Fibroblast of mammary gland (primary cell): ENCODE data around the gene CYP19A1.

ENCODE experiments used
- DNase-seq: peaks from one replicate; pipeline ENCODE4 v3.0.0-alpha.2; 2010; ENCODE audit warnings: low read depth
- H3K4me3 ChIP-seq: 2 replicates; pipeline ENCODE4 v1.5.1; 2011; ENCODE audit warnings: low read depth, mild to moderate bottlenecking, low read length, moderate library complexity; ENCODE audit not compliant: control insufficient read depth
- TF ChIP-seq, protein P1 (sequence below): conservative IDR thresholded peaks from 2 replicates; pipeline ENCODE4 v1.5.1; 2011; ENCODE audit warnings: low read depth, low read length, inconsistent platforms; ENCODE audit not compliant: control insufficient read depth, insufficient read depth

CYP19A1 gene

DNA sequence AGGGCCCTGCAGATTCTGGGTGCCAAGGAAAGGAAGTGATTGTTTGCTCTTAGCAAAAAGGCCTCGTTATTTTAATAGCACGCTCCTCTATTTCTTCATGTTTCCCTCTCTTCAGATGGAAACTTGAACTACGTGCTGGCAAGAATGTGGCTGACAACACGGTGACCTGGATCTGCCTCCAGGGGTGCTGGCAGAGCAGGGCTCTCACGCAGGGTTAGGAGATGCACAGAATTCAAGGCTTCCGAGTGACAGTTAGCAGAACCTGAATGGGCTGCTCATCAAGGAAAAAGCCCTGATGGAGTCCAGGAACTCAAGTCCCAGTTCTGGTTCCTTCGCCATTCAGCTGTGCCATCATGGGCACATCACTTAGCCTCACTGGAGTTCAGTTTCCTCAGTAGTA is 22.7 kb downstream of the CYP19A1 start:
- TF ChIP-seq, protein P1, sequence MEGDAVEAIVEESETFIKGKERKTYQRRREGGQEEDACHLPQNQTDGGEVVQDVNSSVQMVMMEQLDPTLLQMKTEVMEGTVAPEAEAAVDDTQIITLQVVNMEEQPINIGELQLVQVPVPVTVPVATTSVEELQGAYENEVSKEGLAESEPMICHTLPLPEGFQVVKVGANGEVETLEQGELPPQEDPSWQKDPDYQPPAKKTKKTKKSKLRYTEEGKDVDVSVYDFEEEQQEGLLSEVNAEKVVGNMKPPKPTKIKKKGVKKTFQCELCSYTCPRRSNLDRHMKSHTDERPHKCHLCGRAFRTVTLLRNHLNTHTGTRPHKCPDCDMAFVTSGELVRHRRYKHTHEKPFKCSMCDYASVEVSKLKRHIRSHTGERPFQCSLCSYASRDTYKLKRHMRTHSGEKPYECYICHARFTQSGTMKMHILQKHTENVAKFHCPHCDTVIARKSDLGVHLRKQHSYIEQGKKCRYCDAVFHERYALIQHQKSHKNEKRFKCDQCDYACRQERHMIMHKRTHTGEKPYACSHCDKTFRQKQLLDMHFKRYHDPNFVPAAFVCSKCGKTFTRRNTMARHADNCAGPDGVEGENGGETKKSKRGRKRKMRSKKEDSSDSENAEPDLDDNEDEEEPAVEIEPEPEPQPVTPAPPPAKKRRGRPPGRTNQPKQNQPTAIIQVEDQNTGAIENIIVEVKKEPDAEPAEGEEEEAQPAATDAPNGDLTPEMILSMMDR = no peak
- H3K4me3 ChIP-seq = no peak overlapping the region
- DNase-seq = no peak

DNA sequence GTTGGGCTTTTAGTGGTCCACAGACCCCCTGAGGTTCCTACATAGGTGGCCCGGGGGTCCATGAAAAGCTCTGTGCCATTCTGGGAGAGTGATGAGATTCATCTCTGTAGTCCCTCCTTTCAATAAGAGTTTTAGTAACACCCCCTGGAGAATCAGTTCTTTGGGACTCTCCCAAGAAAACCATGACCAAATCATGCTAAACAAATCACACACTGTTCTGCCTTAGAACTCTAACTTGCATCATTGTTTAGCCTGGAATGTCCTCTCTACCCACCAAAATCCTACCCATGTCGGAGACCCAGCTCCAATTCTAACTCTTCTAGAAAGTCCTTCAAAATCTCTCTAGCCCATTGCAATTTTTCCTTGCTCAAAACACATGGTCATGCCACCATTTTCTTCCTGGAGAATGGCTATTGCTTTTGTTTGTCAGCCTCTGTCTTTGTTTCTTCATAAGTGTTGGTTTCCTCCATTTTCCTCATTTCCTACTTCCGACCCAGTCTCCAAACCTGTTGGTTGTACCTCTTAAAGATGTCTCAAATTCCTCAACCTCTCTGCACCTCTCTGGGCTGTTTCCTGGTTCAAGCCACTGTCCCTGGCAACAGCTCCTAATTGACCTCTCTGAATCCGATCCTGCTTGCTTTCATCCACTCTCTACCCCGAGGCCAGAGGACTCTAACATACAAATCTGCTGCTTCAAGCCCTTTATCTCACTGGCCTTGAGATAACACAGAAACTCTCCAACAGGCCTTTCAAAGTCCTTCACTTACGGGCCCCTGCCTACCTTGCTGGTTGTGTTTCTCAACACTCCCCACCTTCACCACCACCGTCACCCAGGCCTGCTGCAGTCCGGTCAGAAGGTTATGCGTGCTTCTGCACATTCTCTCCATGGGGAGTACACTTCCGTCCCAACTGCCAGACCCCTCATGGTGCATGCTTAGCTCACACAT is 23.7 kb downstream of the CYP19A1 start:
- no peak overlapping the region for H3K4me3 ChIP-seq
- DNase-seq = no peak
- TF ChIP-seq, protein P1 = no peak

DNA sequence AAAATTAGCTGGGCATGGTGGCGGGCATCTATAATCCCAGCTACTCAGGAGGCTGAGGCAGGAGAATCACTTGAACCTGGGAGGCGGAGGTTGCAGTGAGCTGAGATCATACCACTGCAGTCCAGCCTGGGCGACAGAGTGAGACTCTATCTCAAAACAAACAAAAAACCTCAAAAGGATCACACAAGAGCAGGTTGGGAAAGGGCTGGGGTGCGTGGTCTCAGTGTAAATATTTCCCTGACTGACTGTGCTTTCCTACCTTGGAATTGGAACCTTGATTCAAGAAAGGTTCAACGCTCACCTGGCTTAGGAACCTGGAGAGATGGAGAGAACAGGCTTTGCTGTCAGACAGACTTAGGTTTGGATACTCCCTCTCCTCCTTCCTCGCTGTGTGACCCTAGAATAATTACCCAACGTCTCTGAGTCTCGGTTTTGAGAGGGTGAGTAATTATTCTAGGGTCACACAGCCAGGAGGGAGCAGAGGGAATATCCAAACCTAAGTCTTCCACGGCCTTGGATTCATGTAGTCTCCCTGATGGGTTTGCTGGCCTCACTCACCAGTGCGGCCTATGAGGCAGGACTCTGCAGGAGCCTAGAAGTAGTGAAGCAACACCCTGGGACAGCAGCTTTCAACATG is 24.6 kb downstream of the CYP19A1 start:
- TF ChIP-seq, protein P1 = no peak
- H3K4me3 ChIP-seq = no peak overlapping the region
- no peak for DNase-seq

DNA sequence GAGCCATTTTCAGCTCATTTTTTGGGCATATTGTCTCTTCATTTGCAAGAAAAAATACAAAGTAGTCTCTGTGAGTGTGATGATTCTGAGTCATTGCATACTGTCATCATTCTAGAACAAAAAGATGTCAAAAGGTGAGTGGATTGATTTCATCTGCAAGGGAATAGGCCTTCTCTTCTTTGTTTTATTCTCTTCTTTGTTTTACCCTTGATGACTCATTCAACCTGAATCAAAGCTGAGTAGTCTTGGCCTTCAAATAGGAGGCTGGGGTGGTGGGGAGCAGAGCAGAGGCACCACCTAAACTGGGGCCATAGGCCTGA is 25.4 kb downstream of the CYP19A1 start:
- TF ChIP-seq, protein P1 = no peak
- peak; percentile 55 for DNase-seq
- H3K4me3 ChIP-seq = no peak overlapping the region

DNA sequence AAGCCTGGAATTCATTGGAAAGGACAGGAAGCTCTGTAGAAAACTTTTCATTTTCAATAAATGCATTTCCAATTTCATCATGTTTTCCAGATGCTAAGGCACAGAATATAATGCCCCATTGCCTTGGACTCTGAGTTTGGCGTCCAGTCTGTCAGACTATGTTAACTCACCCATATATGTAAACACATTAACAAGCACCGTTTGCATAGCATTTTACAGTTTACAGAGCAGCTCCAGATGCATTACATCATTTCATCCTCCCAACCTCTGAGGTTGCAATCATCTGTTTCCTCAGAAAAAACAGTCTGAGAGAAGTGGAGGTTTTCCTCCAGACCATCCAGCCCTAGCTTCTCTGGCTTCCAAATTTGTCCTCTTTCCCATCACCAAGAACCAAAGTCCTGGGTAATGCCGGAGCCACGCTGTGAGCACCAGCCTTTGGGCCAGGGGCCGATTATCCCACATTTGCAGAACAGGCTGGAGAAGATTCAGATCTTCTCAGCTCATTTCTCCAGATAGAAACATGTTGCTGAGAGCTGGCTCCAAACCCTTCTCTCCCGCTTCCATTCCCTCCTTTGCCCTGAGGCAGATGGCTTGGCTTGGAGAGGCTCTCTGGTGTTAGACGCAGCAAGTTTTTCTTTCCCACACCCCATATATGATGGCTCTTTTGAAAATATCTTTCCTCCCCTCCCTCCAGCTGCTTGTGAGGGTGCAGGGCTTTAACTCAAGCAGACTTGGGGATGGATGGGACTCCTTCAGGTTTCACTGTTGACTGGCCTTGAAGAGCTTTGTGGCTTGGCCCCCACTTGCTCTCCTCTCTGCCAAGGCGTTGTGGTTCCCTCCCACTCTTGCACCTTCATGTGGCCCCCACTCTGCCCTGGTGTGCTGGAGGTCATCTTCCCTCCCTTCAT is 26.0 kb downstream of the CYP19A1 start:
- peak; percentile 41 for DNase-seq
- H3K4me3 ChIP-seq = no peak overlapping the region
- TF ChIP-seq, protein P1 = no peak

DNA sequence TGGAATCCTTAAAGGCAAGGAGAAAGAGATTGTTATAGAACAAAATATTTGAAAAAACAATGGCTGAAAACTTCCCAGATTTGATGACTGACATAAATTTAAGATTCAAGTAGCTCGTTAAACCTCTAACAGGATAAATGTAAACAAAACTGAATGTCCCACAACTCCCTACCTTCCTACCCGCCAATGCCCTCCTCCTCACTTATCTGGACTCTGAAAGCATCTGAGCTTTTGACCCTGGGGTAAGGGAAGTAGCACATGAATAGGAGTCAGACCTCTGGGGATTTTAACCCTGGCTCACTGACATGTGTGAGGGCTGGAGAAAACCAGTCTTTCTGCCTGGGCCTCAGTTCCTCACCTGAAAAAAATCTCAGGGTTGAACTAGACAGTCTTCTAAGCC is 26.9 kb downstream of the CYP19A1 start:
- TF ChIP-seq, protein P1 = no peak
- DNase-seq = peak; percentile 18
- no peak overlapping the region for H3K4me3 ChIP-seq
